Measurements from ENCODE around the gene NDUFV1.

- TF ChIP-seq, protein P1, sequence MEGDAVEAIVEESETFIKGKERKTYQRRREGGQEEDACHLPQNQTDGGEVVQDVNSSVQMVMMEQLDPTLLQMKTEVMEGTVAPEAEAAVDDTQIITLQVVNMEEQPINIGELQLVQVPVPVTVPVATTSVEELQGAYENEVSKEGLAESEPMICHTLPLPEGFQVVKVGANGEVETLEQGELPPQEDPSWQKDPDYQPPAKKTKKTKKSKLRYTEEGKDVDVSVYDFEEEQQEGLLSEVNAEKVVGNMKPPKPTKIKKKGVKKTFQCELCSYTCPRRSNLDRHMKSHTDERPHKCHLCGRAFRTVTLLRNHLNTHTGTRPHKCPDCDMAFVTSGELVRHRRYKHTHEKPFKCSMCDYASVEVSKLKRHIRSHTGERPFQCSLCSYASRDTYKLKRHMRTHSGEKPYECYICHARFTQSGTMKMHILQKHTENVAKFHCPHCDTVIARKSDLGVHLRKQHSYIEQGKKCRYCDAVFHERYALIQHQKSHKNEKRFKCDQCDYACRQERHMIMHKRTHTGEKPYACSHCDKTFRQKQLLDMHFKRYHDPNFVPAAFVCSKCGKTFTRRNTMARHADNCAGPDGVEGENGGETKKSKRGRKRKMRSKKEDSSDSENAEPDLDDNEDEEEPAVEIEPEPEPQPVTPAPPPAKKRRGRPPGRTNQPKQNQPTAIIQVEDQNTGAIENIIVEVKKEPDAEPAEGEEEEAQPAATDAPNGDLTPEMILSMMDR (IDR thresholded peaks at IDR 0.05) = peak; percentile 86 to 97 (median 93)
- TF ChIP-seq POLR2A (IDR thresholded peaks at IDR 0.05) = peak in 3 of 4 donors; percentile 92 to 95 (median 92)
- peak in 2 of 4 donors; percentile 16 to 41 for TF ChIP-seq EP300 (IDR thresholded peaks at IDR 0.05)
- TF ChIP-seq POLR2AphosphoS5 (IDR thresholded peaks at IDR 0.05) = peak; percentile 83 to 95
These were observed 23.2 kb upstream of the NDUFV1 start, which contains the start of gene GSTP1 for GRCh38 chr11:67583247-67584204.
